ENCODE results near the gene TMOD2. TPM values are rescaled to one million over a fixed set of nuclear protein-coding genes. Genes with fewer than 3 reads are reported as not detected.

Gene TMOD2
- total RNA-seq, 2 experiments from 2014 or later: 0.44 TPM; not detected in 1

GRCh38 chr15:51855612-51856011 lies 104.2 kb downstream of the TMOD2 start:
- Histone ChIP-seq H2AFZ (ENCODE audit: low read length) (no peak overlapping the region), H3K9me3 (ENCODE audit: low read length) (no peaks in the 10 kb centered on the region), H3K4me2 (ENCODE audit: low read length) (no peak overlapping the region), H3K9me2 (ENCODE audit: insufficient read depth, low read length) (no peaks in the 10 kb centered on the region), H3K79me2 (ENCODE audit: insufficient read depth, low read depth, low read length) (0 out of 2 replicates have a peak, but pooled peaks cover 6% of the 10 kb centered on the region), H3K4me3 (ENCODE audit: low read depth, low read length, poor library complexity, severe bottlenecking) (no peak overlapping the region), H4K20me1 (ENCODE audit: insufficient read depth, low read length) (no peaks in the 10 kb centered on the region), H3K4me1 (ENCODE audit: insufficient read depth, low read length, poor library complexity, severe bottlenecking) (no peaks in the 10 kb centered on the region), H3K27ac (ENCODE audit: low read depth, low read length, poor library complexity, severe bottlenecking) (no peak overlapping the region), H3K36me3 (ENCODE audit: insufficient read depth, low read length) (no peaks in the 10 kb centered on the region)
- no peak for DNase-seq (ENCODE audit: low spot score)
- intact Hi-C loops (cut with micrococcal nuclease; ENCODE audit: unreplicated experiment): no loop called here
- TF ChIP-seq CTCF (conservative IDR thresholded peaks at IDR 0.05; ENCODE audit: low read length) (no peak), EZH2phosphoT487 (IDR thresholded peaks at IDR 0.05; ENCODE audit: borderline replicate concordance, low read depth, low read length) (no peak)
- ChIA-PET POLR2A (interaction anchor here (1.1 to 1.2 kb wide), 2 partner anchors 8 to 23 kb away, joined by 3 read pairs; no protein-coding TSS in a partner anchor), CTCF (ENCODE audit: unreplicated experiment) (no interaction called here)
- BruUV-seq (replicated peaks): no TSS peak

- ChIA-PET POLR2A (interaction anchor here (1.1 to 1.2 kb wide), 3 partner anchors 9 to 33 kb away, joined by 3 read pairs; no protein-coding TSS in a partner anchor), CTCF (ENCODE audit: unreplicated experiment) (no interaction called here)
- Histone ChIP-seq H2AFZ (ENCODE audit: low read length) (no peak overlapping the region), H3K4me3 (ENCODE audit: low read depth, low read length, poor library complexity, severe bottlenecking) (no peak overlapping the region), H3K36me3 (ENCODE audit: insufficient read depth, low read length) (no peaks in the 10 kb centered on the region), H3K4me2 (ENCODE audit: low read length) (no peak overlapping the region), H3K27ac (ENCODE audit: low read depth, low read length, poor library complexity, severe bottlenecking) (no peak overlapping the region), H3K4me1 (ENCODE audit: insufficient read depth, low read length, poor library complexity, severe bottlenecking) (no peaks in the 10 kb centered on the region), H3K79me2 (ENCODE audit: insufficient read depth, low read depth, low read length) (0 out of 2 replicates have a peak, but pooled peaks cover 6% of the 10 kb centered on the region), H3K9me3 (ENCODE audit: low read length) (no peaks in the 10 kb centered on the region), H3K9me2 (ENCODE audit: insufficient read depth, low read length) (no peaks in the 10 kb centered on the region), H4K20me1 (ENCODE audit: insufficient read depth, low read length) (no peaks in the 10 kb centered on the region)
- intact Hi-C loops (cut with micrococcal nuclease; ENCODE audit: unreplicated experiment): no loop called here
- no peak for DNase-seq (ENCODE audit: low spot score)
- TF ChIP-seq CTCF (conservative IDR thresholded peaks at IDR 0.05; ENCODE audit: low read length) (no peak), EZH2phosphoT487 (IDR thresholded peaks at IDR 0.05; ENCODE audit: borderline replicate concordance, low read depth, low read length) (no peak)
- no TSS peak for BruUV-seq (replicated peaks)
Observed at GRCh38 chr15:51856714-51857380, 105.5 kb downstream of the TMOD2 start.

Data from OCI-LY7 (cell line).